ENCODE data around the gene FADS6. TPM values are rescaled to one million over a fixed set of nuclear protein-coding genes. Genes with fewer than 3 reads are reported as not detected.

The FADS6 gene
- total and polyA plus RNA-seq, 12 donors = 0.92 to 15.3 (median 6.0) TPM

DNA sequence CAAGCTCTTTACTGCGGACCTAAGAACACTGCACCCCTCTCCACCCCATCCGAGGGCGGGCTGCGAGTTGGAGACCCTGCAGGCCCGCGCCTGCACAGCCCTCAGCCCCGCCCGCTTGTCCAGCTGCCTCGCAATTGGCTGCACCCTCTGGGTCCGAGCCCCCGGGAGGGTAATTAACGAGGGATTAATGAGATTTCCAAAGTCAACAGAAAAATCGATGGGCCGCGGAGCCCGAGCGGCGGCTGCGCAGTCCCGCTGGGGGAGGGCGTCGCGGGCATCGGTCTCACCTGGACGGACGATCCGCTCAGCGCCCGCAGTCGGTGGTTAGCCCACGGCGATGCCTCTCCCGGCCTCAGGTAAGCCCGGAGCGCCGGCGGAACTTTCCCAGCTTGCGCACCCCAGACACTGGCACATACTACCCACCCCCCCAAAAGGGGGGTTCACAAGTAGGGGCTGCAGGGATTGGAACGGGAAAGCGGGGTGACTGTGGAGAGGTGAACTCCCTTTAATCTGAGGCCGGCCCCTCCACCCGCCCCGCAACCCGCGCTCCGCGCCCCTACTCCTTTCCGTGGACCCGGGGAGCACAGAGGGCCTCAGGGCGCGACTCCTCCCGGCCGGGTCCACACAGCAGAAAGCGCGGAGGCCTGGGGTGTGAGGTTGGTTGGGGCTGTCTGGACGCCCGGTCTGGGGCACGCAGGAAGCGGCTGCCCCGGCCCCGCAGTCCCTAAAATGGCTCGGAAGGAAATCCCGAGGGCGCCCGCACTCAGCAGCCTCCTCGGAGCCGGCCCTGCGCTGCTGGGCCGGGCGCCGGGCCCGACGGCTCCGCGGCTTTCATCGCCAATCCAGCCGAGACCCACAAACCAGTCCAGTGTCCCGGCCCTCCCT, 42.4 kb upstream of the FADS6 start, which contains the start of gene OTOP3:
TSS of gene OTOP3 (plus strand) at position 314 of the 885 bp plus-strand sequence. CDS start at position 338, 24 bp downstream.
- TF ChIP-seq, protein P1, sequence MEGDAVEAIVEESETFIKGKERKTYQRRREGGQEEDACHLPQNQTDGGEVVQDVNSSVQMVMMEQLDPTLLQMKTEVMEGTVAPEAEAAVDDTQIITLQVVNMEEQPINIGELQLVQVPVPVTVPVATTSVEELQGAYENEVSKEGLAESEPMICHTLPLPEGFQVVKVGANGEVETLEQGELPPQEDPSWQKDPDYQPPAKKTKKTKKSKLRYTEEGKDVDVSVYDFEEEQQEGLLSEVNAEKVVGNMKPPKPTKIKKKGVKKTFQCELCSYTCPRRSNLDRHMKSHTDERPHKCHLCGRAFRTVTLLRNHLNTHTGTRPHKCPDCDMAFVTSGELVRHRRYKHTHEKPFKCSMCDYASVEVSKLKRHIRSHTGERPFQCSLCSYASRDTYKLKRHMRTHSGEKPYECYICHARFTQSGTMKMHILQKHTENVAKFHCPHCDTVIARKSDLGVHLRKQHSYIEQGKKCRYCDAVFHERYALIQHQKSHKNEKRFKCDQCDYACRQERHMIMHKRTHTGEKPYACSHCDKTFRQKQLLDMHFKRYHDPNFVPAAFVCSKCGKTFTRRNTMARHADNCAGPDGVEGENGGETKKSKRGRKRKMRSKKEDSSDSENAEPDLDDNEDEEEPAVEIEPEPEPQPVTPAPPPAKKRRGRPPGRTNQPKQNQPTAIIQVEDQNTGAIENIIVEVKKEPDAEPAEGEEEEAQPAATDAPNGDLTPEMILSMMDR (IDR thresholded peaks at IDR 0.05) = no peak
- no peak for TF ChIP-seq POLR2A (IDR thresholded peaks at IDR 0.05)
- Histone ChIP-seq H3K9me3 (replicated peaks in 1 of 3) (no peaks in the 10 kb centered on the region), H3K27me3 (peaks cover 31% of the 10 kb centered on the region), H3K36me3 (replicated peaks in 1 of 2) (no peaks in the 10 kb centered on the region), H3K27ac (no peak within 1 kb of the TSS), H3K4me1 (replicated peaks in 1 of 2) (no peaks in the 10 kb centered on the region), H3K4me3 (no peak within 1 kb of the TSS)
- intact Hi-C loops (cut with DNase I) = no loop called here
- DNase-seq = no peak
- 8 to 12% (median 9%) methylated on average over 13 to 78 of the region's 78 CpGs for WGBS, 4 donors

DNA sequence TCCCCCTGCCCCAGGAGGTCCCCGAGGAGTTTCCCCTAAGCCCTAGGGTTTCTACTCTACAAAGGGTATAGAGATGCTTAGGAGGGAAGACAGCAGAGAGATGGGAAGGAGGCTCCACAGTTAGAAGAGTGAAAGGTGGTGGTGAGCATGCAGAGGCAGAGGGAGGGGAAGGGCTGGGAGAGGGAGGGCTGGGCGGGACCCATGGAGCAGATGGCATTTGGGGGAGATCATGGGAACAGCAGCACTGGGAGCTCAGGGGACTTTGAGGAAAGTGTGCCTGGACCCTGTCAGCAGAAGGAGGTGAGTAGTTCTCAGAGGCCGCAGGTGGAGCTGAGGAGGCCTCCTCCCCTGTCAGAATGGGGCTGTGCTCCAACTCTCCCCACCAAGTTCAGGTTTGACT, 41.6 kb upstream of the FADS6 start:
- H3K27me3 ChIP-seq = peaks cover 31% of the 10 kb centered on the region
- no peak for DNase-seq
- H3K4me1 ChIP-seq (replicated peaks in 1 of 2) = no peaks in the 10 kb centered on the region
- H3K27ac ChIP-seq = no peak overlapping the region
- TF ChIP-seq, protein P1 (IDR thresholded peaks at IDR 0.05) = no peak
- no peak for TF ChIP-seq POLR2A (IDR thresholded peaks at IDR 0.05)
- H3K36me3 ChIP-seq (replicated peaks in 1 of 2) = no peaks in the 10 kb centered on the region
- intact Hi-C loops (cut with DNase I) = no loop called here
- no peak overlapping the region for H3K4me3 ChIP-seq
- H3K9me3 ChIP-seq (replicated peaks in 1 of 3) = no peaks in the 10 kb centered on the region
- WGBS, 4 donors = 72 to 89% (median 76%) methylated on average over 3 of the region's 3 CpGs

DNA sequence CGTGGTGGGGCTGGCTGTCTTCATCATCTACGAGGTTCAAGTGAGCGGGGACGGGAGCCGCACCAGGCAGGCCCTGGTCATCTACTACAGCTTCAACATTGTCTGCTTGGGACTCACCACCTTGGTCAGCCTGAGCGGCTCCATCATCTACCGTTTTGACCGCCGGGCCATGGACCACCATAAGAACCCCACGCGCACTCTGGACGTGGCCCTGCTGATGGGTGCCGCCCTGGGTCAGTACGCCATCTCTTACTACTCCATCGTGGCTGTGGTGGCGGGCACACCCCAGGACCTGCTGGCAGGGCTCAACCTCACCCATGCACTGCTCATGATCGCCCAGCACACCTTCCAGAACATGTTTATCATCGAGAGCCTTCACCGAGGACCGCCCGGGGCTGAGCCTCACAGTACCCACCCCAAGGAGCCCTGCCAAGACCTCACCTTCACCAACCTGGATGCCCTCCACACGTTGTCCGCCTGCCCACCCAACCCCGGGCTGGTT, 37.2 kb upstream of the FADS6 start:
- no peaks in the 10 kb centered on the region for H3K36me3 ChIP-seq (replicated peaks in 1 of 2)
- WGBS, 4 donors = 87 to 94% (median 91%) methylated on average over 10 to 24 of the region's 24 CpGs
- no peak for DNase-seq
- H3K27ac ChIP-seq = no peak overlapping the region
- H3K4me3 ChIP-seq = no peak overlapping the region
- H3K9me3 ChIP-seq (replicated peaks in 1 of 3) = no peaks in the 10 kb centered on the region
- intact Hi-C loops (cut with DNase I) = no loop called here
- TF ChIP-seq POLR2A (IDR thresholded peaks at IDR 0.05) = no peak
- TF ChIP-seq, protein P1 (IDR thresholded peaks at IDR 0.05) = no peak
- H3K27me3 ChIP-seq = peaks cover 13% of the 10 kb centered on the region
- no peaks in the 10 kb centered on the region for H3K4me1 ChIP-seq (replicated peaks in 1 of 2)

DNA sequence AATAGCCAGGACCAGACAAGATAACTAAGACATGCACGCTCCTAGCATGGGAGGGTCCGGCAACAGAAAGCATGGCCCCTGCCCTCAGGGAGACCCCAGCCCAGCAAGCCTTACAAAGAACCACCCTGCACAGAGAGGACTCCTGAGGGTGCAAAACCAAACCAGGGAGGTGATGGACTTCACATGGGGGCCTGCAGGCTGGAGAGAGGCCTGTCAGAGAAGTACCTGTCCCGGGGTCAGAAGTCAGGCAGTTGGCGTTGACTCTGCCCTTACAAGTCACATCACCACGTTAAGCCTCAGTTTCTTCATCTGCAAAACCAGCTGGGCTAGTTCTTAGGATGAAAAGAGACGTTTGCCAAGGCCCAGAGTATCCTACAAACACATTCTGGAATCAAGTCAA, 35.4 kb upstream of the FADS6 start:
- WGBS, 4 donors = 80 to 89% (median 83%) methylated on average over 4 to 6 of the region's 6 CpGs
- peaks cover 1 to 8% of the 10 kb centered on the region in 2 donors for H3K4me1 ChIP-seq (replicated peaks in 1 of 2)
- H3K27me3 ChIP-seq = peaks cover 22% of the 10 kb centered on the region
- H3K9me3 ChIP-seq (replicated peaks in 1 of 3) = no peaks in the 10 kb centered on the region
- no peak overlapping the region for H3K4me3 ChIP-seq
- DNase-seq = no peak
- TF ChIP-seq POLR2A (IDR thresholded peaks at IDR 0.05) = no peak
- TF ChIP-seq, protein P1 (IDR thresholded peaks at IDR 0.05) = no peak
- intact Hi-C loops (cut with DNase I) = no loop called here
- H3K36me3 ChIP-seq (replicated peaks in 1 of 2) = no peaks in the 10 kb centered on the region
- H3K27ac ChIP-seq = no peak overlapping the region
